Coronary artery (tissue), 2 donors: ENCODE data around the gene PLK2.

ENCODE experiments used
- DNase-seq: peaks from one replicate; pipeline ENCODE4 v3.0.0-alpha.2; 2017; ENCODE audit warnings: low spot score
- H3K27ac ChIP-seq, 2 donors: fragments of 200-600 bp; sonication (generic); one replicate each; pipeline ENCODE4 v1.5.1; 2016 to 2019
- H3K4me3 ChIP-seq: fragments of 200-600 bp; sonication (generic); 2 replicates; pipeline ENCODE4 v1.5.1; 2016; ENCODE audit warnings: mild to moderate bottlenecking, moderate library complexity
- CTCF ChIP-seq: fragments of 200-600 bp; sonication (generic); IDR thresholded peaks from one replicate; pipeline ENCODE4 v1.5.1; 2019; ENCODE audit warnings: antibody characterized with exemption

Gene PLK2

GRCh38 chr5:58410441-58410840 is 49.4 kb downstream of the PLK2 start:
- Histone ChIP-seq H3K4me3 (no peak overlapping the region), H3K27ac (no peak overlapping the region)
- no peak for TF ChIP-seq CTCF
- DNase-seq: no peak

GRCh38 chr5:58407042-58407719 is 52.7 kb downstream of the PLK2 start:
- no peak for TF ChIP-seq CTCF
- no peak overlapping the region for H3K4me3 ChIP-seq
- no peak for DNase-seq
- H3K27ac ChIP-seq: no peak overlapping the region

- H3K4me3 ChIP-seq: no peak overlapping the region
- H3K27ac ChIP-seq: no peak overlapping the region
- TF ChIP-seq CTCF: no peak
- no peak for DNase-seq
Observed at GRCh38 chr5:58406394-58406793, 53.5 kb downstream of the PLK2 start.

GRCh38 chr5:58405175-58405574 is 54.7 kb downstream of the PLK2 start:
- TF ChIP-seq CTCF: no peak
- DNase-seq: no peak
- Histone ChIP-seq H3K27ac (no peak overlapping the region), H3K4me3 (no peak overlapping the region)

- H3K4me3 ChIP-seq: no peak overlapping the region
- DNase-seq: no peak
- no peak for TF ChIP-seq CTCF
- no peak overlapping the region for H3K27ac ChIP-seq
Observed at GRCh38 chr5:58404734-58405133, 55.2 kb downstream of the PLK2 start.
